Tibial nerve (tissue), 3 donors: ENCODE results near the gene PHYKPL.
"Not testable (repeated sequence)": the region's sequence is repeated elsewhere in the genome, so short reads cannot be mapped to it uniquely, and the experiment has no call there.

ENCODE experiments used
- EP300 ChIP-seq, 2 donors: sonication (generic); formaldehyde crosslinking; IDR thresholded peaks; one replicate each; pipeline ENCODE4 v1.6.1; 2017; ENCODE audit warnings: antibody characterized with exemption in 2 of 2, mild to moderate bottlenecking in 1 of 2
- POLR2A ChIP-seq, 2 donors: fragments of 450-650 bp; IDR thresholded peaks; one replicate each; pipeline ENCODE4 v1.6.1; 2017; ENCODE audit warnings: antibody characterized with exemption in 2 of 2, mild to moderate bottlenecking in 2 of 2, moderate library complexity in 2 of 2

- TF ChIP-seq EP300, POLR2A (IDR thresholded peaks at IDR 0.05): not testable (repeated sequence)
These were observed 7.2 kb upstream of the PHYKPL start for GRCh38 chr5:178239626-178240301.
